ENCODE results near the gene AIFM3. TPM values are rescaled to one million over a fixed set of nuclear protein-coding genes. Genes with fewer than 3 reads are reported as not detected.

The AIFM3 gene
- total and polyA plus RNA-seq, 2 of the 13 experiments (the other 11 are each of a cell fraction or from before 2014, with no cell fraction given), result 9.0 to 15.3 TPM

DNA sequence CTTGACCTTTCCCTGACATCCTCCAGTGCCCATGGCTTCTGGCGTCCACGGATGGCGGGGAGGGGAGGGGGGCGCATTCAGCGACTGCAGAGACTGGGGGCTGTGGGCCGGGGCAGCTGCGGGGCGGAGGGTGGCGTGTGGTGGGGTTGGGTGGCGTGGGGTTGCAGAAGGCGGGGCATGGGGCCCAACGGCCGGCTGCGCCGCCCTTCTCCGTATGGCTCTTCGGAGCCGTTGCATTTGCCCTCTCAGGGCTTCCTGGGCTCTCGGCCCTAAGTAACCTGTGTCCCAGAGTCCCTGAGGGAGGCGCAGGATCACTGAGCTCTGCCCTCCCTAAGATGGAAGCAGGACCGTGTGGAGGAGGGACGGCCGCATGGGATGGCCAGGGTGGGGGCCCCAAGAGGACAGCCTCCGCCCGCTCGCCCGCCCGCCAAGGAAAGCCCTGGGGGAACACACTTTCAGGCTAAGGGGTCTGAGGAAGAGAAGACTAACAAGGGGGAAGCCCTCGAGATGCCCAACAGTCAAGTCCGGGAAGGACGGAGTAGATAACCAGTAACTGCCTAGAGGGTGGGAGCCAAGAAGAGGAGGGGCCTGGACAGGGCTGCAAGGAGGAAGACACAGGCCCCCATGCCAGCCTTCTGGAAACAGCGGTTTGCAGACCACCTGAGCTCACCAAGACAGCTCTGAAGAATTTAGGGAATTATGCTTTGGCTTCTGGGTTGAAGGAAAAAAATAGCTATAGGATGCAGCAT, 9.2 kb upstream of the AIFM3 start (continued):
- TF ChIP-seq NR2F1 (CRISPR knock-in tag; IDR thresholded peaks at IDR 0.05), result no peak
- TF ChIP-seq MIER3 (CRISPR knock-in tag; IDR thresholded peaks at IDR 0.05; ENCODE audit: borderline replicate concordance), result no peak
- no peak for TF ChIP-seq CAMTA2 (CRISPR knock-in tag; IDR thresholded peaks at IDR 0.05; ENCODE audit: borderline replicate concordance)
- TF ChIP-seq ZNF709 (CRISPR knock-in tag; IDR thresholded peaks at IDR 0.05), result peak; percentile 6; the same call in 1 of the 2 replicates
- no peak for TF ChIP-seq STAG1 (CRISPR knock-in tag; IDR thresholded peaks at IDR 0.05)
- no peak for TF ChIP-seq REPIN1 (CRISPR knock-in tag; IDR thresholded peaks at IDR 0.05; ENCODE audit: borderline replicate concordance, low read depth)
- TF ChIP-seq TBX3 (IDR thresholded peaks at IDR 0.05; ENCODE audit: borderline replicate concordance), result no peak
- TF ChIP-seq THAP11 (CRISPR knock-in tag; IDR thresholded peaks at IDR 0.05), result peak; percentile 16; the same call in 1 of the 2 replicates
- peak in 1 of 2 experiments; percentile 51; a peak in 2 of 4 replicates for TF ChIP-seq POLR2A (IDR thresholded peaks at IDR 0.05; ENCODE audit: insufficient read depth in 1 of 2, low read depth in 2 of 2, low read length in 2 of 2)
- no peak for TF ChIP-seq ZNF343 (CRISPR knock-in tag; IDR thresholded peaks at IDR 0.05)
- TF ChIP-seq ATF7-NPFF (CRISPR knock-in tag; IDR thresholded peaks at IDR 0.05; ENCODE audit: low read depth), result 0 out of 2 replicates have a peak, but pooled peaks have one; percentile 5
- TF ChIP-seq ZNF20 (CRISPR knock-in tag; IDR thresholded peaks at IDR 0.05), result no peak
- TF ChIP-seq ZFY (CRISPR knock-in tag; IDR thresholded peaks at IDR 0.05), result 0 out of 2 replicates have a peak, but pooled peaks have one; percentile 12
- 0 out of 2 replicates have a peak, but pooled peaks have one; percentile 2 for TF ChIP-seq ZNF441 (CRISPR knock-in tag; IDR thresholded peaks at IDR 0.05; ENCODE audit: borderline replicate concordance)
- 0 out of 2 replicates have a peak, but pooled peaks have one; percentile 27 for TF ChIP-seq PHF20 (CRISPR knock-in tag; IDR thresholded peaks at IDR 0.05)
- no peak for TF ChIP-seq SIX4 (CRISPR knock-in tag; IDR thresholded peaks at IDR 0.05)
- peak; percentile 52; the same call in 1 of the 2 replicates for TF ChIP-seq SAP130 (CRISPR knock-in tag; IDR thresholded peaks at IDR 0.05; ENCODE audit: low read depth)
- no peak for TF ChIP-seq ZBTB21 (CRISPR knock-in tag; IDR thresholded peaks at IDR 0.05)
- peak; percentile 63; the same call in 1 of the 2 replicates for TF ChIP-seq ZNF615 (CRISPR knock-in tag; IDR thresholded peaks at IDR 0.05; ENCODE audit: borderline replicate concordance)
- TF ChIP-seq, protein P1, sequence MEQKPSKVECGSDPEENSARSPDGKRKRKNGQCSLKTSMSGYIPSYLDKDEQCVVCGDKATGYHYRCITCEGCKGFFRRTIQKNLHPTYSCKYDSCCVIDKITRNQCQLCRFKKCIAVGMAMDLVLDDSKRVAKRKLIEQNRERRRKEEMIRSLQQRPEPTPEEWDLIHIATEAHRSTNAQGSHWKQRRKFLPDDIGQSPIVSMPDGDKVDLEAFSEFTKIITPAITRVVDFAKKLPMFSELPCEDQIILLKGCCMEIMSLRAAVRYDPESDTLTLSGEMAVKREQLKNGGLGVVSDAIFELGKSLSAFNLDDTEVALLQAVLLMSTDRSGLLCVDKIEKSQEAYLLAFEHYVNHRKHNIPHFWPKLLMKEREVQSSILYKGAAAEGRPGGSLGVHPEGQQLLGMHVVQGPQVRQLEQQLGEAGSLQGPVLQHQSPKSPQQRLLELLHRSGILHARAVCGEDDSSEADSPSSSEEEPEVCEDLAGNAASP (CRISPR knock-in tag; IDR thresholded peaks at IDR 0.05; ENCODE audit: borderline replicate concordance), result peak; percentile 67; the same call in 1 of the 2 replicates
- TF ChIP-seq, protein P2, sequence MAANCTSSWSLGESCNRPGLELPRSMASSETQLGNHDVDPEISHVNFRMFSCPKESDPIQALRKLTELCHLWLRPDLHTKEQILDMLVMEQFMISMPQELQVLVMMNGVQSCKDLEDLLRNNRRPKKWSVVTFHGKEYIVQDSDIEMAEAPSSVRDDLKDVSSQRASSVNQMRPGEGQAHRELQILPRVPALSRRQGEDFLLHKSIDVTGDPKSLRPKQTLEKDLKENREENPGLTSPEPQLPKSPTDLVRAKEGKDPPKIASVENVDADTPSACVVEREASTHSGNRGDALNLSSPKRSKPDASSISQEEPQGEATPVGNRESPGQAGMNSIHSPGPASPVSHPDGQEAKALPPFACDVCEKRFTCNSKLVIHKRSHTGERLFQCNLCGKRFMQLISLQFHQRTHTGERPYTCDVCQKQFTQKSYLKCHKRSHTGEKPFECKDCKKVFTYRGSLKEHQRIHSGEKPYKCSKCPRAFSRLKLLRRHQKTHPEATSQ (CRISPR knock-in tag; IDR thresholded peaks at IDR 0.05; ENCODE audit: borderline replicate concordance), result 0 out of 2 replicates have a peak, but pooled peaks have one; percentile 26
